ENCODE measurements around the gene LRPPRC.

DNA sequence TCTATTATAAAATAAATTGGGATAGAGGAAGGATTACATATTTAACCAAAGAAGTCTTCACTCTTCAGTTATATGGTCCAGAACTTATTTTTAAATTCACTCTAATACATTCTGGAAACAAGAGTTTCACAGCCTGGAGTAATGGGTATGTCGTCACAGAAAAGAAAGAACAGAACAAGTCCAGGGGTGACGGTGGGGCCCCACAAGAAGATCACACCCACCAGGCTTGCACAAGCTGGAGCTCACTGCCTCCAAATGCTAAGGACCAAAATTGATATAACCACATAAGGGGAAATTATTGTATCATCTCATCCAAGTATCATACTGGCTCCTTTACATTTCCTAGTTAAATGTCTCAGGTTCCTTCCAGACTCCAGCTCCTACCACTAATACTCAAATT, 11.3 kb downstream of the LRPPRC start:
- TF ChIP-seq, protein P1, sequence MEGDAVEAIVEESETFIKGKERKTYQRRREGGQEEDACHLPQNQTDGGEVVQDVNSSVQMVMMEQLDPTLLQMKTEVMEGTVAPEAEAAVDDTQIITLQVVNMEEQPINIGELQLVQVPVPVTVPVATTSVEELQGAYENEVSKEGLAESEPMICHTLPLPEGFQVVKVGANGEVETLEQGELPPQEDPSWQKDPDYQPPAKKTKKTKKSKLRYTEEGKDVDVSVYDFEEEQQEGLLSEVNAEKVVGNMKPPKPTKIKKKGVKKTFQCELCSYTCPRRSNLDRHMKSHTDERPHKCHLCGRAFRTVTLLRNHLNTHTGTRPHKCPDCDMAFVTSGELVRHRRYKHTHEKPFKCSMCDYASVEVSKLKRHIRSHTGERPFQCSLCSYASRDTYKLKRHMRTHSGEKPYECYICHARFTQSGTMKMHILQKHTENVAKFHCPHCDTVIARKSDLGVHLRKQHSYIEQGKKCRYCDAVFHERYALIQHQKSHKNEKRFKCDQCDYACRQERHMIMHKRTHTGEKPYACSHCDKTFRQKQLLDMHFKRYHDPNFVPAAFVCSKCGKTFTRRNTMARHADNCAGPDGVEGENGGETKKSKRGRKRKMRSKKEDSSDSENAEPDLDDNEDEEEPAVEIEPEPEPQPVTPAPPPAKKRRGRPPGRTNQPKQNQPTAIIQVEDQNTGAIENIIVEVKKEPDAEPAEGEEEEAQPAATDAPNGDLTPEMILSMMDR (conservative IDR thresholded peaks at IDR 0.05) = no peak
- TF ChIP-seq ZFX (IDR thresholded peaks at IDR 0.05) = no peak
